Pancreas (tissue), 10 donors: ENCODE results near the gene TET3. TPM values are rescaled to one million over a fixed set of nuclear protein-coding genes. Genes with fewer than 3 reads are reported as not detected.

ENCODE experiments used
- ATAC-seq, 4 donors: fragments of 200-7000 bp; cut with Tn5 transposase; one replicate each; pipeline versions ENCODE4 v1.8.0 to v1.9.1; 2020; ENCODE audit warnings: mild to moderate bottlenecking in 4 of 4, moderate library complexity in 4 of 4
- DNase-seq, 6 donors: peaks; one replicate each; pipeline ENCODE4 v3.0.0-alpha.2; 2020
- FAIRE-seq: peaks from 2 replicates; lab custom pipeline; 2012; peaks lifted over from hg19 to GRCh38; lab: Jason Lieb, UNC
- H3K27ac ChIP-seq, 4 donors: fragments of 200-600 bp; sonication (generic); 1 replicate in 3 of 4; 2 replicates in 1 of 4; pipeline versions ENCODE4 v1.5.0 to v1.8.0; 2020
- H3K27me3 ChIP-seq, 4 donors: fragments of 200-600 bp; one replicate each; pipeline ENCODE4 v1.8.0; 2021
- H3K36me3 ChIP-seq, 3 donors: fragments of 200-600 bp; sonication (generic) in 1 of 3; one replicate each; pipeline versions ENCODE4 v1.5.0 to v1.8.0; 2020 to 2021
- H3K4me1 ChIP-seq, 3 donors: fragments of 200-600 bp; one replicate each; pipeline ENCODE4 v1.8.0; 2021
- H3K4me3 ChIP-seq, 4 donors: fragments of 200-600 bp; sonication (generic) in 2 of 4; one replicate each; pipeline versions ENCODE4 v1.5.0 to v1.8.0; 2020 to 2021
- H3K9me3 ChIP-seq, 4 donors: fragments of 200-600 bp; one replicate each; pipeline ENCODE4 v1.8.0; 2021
- WGBS, 2 donors: extraction: QIAGEN DNeasy Blood & Tissue Kit; methylation state at CpG; one replicate each; pipeline ENCODE4 v1.1.7; 2013; 5-methylcytosine and 5-hydroxymethylcytosine counted together
- intact Hi-C, 3 donors: fragments of 100-400 bp; cut with DNase I; formaldehyde crosslinking; loops; one replicate each; pipeline versions ENCODE4 v1.11.1 to v1.14.2; 2022
- polyA plus RNA-seq, 2 donors: library from polyadenylated mRNA; stranded (reverse); fragments of 200-250 nt; gene quantifications; one replicate each; pipeline ENCODE4 v1.2.3, GENCODE V29; 2013
- total RNA-seq, 6 donors: library from RNA; stranded (reverse); fragmentation: NEBNext Ultra II Directional in 4 of 6; extraction: Animal tissue kit (Norgen Biotek cat#: 25700) in 4 of 6; gene quantifications; one replicate each; pipeline versions ENCODE4 v1.2.1 to v1.2.4, GENCODE V29; 2021 to 2023
- TF ChIP-seq, protein P1 (sequence below), 4 donors: fragments of 200-600 bp; sonication (generic) in 3 of 4; IDR thresholded peaks; one replicate each; pipeline versions ENCODE4 v1.5.0 to v1.8.0; 2021; ENCODE audit warnings: antibody characterized with exemption in 4 of 4
- donor health status: healthy with polysubstance abuse.
- donor health status: DM: no; HTN: no; CAD: no; lungs with moderate emphysema.
- donor health status: DM: no; HTN: no; CAD: no.
- donor health status: control.
- donor health status: control.
- donor health status: Bipolar disorder and iron deficiency.
- donor health status: DM: yes; HTN: yes; CAD: no.
- donor health status: DM: no; HTN: no; CAD: no.
- donor health status: DM: no; HTN: no; CAD: no.
- donor health status: DM: yes; HTN: yes; CAD: no.

TET3 gene
- total and polyA plus RNA-seq, 8 donors = 1.5 to 8.6 (median 4.8) TPM

- no peak for FAIRE-seq
- WGBS, 2 donors = 1% methylated on average over 27 to 45 of the region's 58 CpGs
- TF ChIP-seq, protein P1, sequence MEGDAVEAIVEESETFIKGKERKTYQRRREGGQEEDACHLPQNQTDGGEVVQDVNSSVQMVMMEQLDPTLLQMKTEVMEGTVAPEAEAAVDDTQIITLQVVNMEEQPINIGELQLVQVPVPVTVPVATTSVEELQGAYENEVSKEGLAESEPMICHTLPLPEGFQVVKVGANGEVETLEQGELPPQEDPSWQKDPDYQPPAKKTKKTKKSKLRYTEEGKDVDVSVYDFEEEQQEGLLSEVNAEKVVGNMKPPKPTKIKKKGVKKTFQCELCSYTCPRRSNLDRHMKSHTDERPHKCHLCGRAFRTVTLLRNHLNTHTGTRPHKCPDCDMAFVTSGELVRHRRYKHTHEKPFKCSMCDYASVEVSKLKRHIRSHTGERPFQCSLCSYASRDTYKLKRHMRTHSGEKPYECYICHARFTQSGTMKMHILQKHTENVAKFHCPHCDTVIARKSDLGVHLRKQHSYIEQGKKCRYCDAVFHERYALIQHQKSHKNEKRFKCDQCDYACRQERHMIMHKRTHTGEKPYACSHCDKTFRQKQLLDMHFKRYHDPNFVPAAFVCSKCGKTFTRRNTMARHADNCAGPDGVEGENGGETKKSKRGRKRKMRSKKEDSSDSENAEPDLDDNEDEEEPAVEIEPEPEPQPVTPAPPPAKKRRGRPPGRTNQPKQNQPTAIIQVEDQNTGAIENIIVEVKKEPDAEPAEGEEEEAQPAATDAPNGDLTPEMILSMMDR (IDR thresholded peaks at IDR 0.05) = no peak
- Histone ChIP-seq H3K27ac (peak overlapping the region; percentile 96 to 99 (median 98)), H3K4me1 (peaks cover 31 to 53% (median 34%) of the 10 kb centered on the region in 3 donors), H3K36me3 (no peaks in the 10 kb centered on the region), H3K4me3 (peak overlapping the region in 3 of 4 donors; percentile 48 to 71 (median 65)), H3K9me3 (no peaks in the 10 kb centered on the region), H3K27me3 (no peaks in the 10 kb centered on the region)
- no peak for ATAC-seq
- intact Hi-C loops = no loop called here
- DNase-seq = peak; percentile 57 to 89 (median 68)
Observed at GRCh38 chr2:73984922-73985307, 205 bp downstream of the TET3 start.

DNA sequence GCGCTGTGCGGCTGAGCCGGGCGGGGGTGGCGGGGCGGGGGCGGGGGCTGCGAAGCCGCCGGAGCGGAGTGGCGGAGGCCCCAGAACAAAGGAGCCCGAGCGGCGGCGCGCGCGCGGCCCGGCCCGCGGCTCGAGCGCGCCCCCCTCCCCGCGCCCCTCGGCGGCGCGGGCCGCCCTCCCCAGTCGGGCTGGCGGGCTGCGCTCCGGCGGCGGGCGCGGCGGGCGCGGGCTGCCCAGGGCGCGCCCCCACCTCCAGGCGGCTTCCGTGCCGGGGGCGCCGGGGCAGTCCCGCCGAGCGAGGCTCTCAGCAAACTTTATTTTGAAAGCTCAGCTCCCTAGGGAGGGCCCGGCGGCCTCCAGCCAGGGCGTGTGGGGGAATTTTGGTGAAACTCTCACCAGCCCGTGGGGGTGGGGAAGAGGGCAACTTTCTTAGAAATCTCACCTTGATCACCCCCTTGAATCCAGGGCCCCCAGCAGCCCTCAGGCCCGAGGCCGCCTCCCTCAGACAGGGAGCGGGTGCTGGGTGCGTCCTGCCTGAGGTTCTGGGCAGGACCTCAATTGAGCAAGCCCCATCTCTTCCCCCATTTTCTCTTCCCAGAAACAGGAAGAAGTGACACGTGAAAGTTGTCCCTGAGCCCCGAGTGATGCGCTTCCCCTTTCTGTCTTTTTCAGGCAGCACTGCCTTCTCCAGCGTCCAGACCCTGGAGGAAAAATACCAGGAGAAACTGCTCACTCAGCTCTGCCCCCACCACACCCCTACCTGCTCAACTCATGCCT, 786 bp downstream of the TET3 start:
- H3K4me3 ChIP-seq = peak overlapping the region; percentile 10 to 71 (median 56)
- peak overlapping the region in 3 of 4 donors; percentile 96 to 99 (median 98) for H3K27ac ChIP-seq
- DNase-seq (peak in 4 of 6 donors; percentile 40 to 62 (median 46)), ATAC-seq (no peak), FAIRE-seq (no peak)
- no peaks in the 10 kb centered on the region for H3K36me3 ChIP-seq
- H3K9me3 ChIP-seq = no peaks in the 10 kb centered on the region
- H3K4me1 ChIP-seq = peaks cover 28 to 47% (median 31%) of the 10 kb centered on the region in 3 donors
- intact Hi-C loops = no loop called here
- WGBS, 2 donors = 3 to 14% methylated on average over 12 to 66 of the region's 66 CpGs
- H3K27me3 ChIP-seq = no peaks in the 10 kb centered on the region
- TF ChIP-seq, protein P1 (IDR thresholded peaks at IDR 0.05) = no peak

DNA sequence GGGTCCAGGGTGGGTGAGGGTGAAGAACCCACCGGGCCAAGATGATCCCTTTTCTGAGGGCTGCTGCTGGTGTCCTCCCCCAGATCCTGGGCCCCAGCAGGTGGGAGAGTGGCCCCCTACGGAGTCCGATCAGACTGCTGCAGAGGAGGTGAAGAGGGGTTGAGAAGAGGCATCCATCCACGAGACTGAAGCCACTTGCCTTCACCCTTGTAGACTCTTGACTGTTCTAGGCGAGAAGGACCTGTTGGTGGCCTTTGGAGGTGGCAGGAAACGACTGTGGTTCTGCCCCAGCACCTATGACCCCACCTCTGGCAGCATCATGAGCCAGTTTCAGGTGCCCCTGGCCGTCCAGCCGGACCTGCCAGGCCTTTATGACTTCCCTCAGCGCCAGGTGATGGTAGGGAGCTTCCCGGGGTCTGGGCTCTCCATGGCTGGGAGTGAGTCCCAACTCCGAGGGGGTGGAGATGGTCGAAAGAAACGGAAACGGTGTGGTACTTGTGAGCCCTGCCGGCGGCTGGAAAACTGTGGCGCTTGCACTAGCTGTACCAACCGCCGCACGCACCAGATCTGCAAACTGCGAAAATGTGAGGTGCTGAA, 1.5 kb downstream of the TET3 start:
- Histone ChIP-seq H3K4me1 (peaks cover 21 to 40% (median 24%) of the 10 kb centered on the region in 3 donors), H3K36me3 (no peaks in the 10 kb centered on the region), H3K27me3 (no peaks in the 10 kb centered on the region), H3K27ac (no peak overlapping the region), H3K9me3 (no peaks in the 10 kb centered on the region), H3K4me3 (peak overlapping the region in 2 of 4 donors; percentile 65 to 71)
- intact Hi-C loops = no loop called here
- FAIRE-seq (no peak), DNase-seq (peak in 2 of 6 donors; percentile 23 to 69), ATAC-seq (no peak)
- WGBS, 2 donors = 91 to 93% methylated on average over 21 of the region's 21 CpGs
- TF ChIP-seq, protein P1 (IDR thresholded peaks at IDR 0.05) = no peak

DNA sequence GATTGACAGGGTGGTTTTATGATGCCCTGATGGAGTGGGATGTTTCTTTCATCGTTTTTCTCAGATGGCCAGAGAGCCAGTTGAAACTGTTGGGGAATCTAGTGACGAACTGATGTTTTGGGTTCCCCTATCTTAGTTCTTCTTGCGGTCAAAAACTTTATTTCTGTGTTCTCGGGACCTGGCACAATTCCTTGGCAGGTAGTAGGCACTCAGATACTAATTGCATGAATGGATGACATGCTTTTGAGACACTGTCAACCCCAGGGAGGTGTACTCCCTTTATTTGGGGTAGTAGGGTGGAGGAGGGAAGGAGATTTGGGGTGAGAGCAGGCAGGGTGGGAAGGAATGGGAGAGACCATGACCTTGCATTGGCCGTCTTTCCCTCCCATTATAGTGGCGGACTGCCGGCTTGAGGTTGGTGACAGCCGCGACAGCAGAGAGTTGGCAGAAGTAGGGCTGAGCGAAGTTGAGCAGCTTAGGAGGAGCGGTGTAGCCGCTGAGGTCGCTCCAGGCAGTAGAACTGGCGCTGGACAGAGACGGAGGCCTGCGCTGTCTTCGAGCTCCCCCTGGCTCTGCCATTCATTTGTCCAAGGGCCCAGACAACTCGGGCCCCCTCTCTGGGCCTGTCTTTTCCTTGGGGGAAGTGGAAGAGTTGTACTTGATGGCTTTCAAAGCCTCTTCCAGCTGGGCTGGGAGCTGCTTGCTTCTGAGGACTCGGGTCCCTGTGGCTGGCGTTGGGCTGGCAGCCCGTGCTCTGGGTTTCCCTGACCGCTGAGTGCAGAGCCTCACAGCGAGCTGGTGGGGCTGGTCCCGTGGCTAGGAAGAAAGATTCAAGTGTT, 2.6 kb downstream of the TET3 start:
- H3K27ac ChIP-seq = no peak overlapping the region
- H3K9me3 ChIP-seq = no peaks in the 10 kb centered on the region
- TF ChIP-seq, protein P1 (IDR thresholded peaks at IDR 0.05) = peak in 1 of 4 donors; percentile 24
- ATAC-seq (peak; percentile 13 to 52 (median 36)), FAIRE-seq (no peak), DNase-seq (peak in 5 of 6 donors; percentile 43 to 71 (median 51))
- H3K27me3 ChIP-seq = no peaks in the 10 kb centered on the region
- H3K4me3 ChIP-seq = peak overlapping the region in 3 of 4 donors; percentile 1 to 30 (median 7)
- peaks cover 9 to 29% (median 13%) of the 10 kb centered on the region in 3 donors for H3K4me1 ChIP-seq
- WGBS, 2 donors = 26 to 27% methylated on average over 24 of the region's 24 CpGs
- no peaks in the 10 kb centered on the region for H3K36me3 ChIP-seq
- intact Hi-C loops = no loop called here
